A549 (cell line): Measurements from ENCODE around the gene VN1R2.
"Not testable (repeated sequence)": the region's sequence is repeated elsewhere in the genome, so short reads cannot be mapped to it uniquely, and the experiment has no call there.

Source experiments
- CEBPB ChIP-seq, 2 experiments: fragments of >200 bp in 1 of 2; sonication (Bioruptor Twin) in 1 of 2; formaldehyde crosslinking in 1 of 2; IDR thresholded peaks; 2 replicates each; pipeline ENCODE4 v1.6.1; 2012 to 2016
- CTCF ChIP-seq: fragments of >200 bp; sonication (Bioruptor Twin); formaldehyde crosslinking; IDR thresholded peaks from 3 replicates; pipeline ENCODE4 v1.5.1; 2016
- NR3C1 ChIP-seq: fragments of >200 bp; sonication (Bioruptor Twin); formaldehyde crosslinking; IDR thresholded peaks from 3 replicates; pipeline ENCODE4 v1.6.1; 2017
- POLR2A ChIP-seq: IDR thresholded peaks from 2 replicates; pipeline ENCODE4 v1.6.1; 2012; ENCODE audit warnings: mild to moderate bottlenecking, low read length

GRCh38 chr19:53222716-53223115 is 35.4 kb upstream of the VN1R2 start:
- TF ChIP-seq POLR2A; NR3C1; CTCF; CEBPB (IDR thresholded peaks at IDR 0.05): not testable (repeated sequence)
